HepG2 (cell line): ENCODE results near the gene MBLAC1. TPM values are rescaled to one million over a fixed set of nuclear protein-coding genes. Genes with fewer than 3 reads are reported as not detected.

Source experiments
- CEBPG ChIP-seq: IDR thresholded peaks from 2 replicates; pipeline ENCODE4 v1.6.1; 2016
- CREB1 ChIP-seq, 2 experiments: fragments of 450-650 bp in 1 of 2; IDR thresholded peaks; 2 replicates each; pipeline ENCODE4 v1.6.1; 2016 to 2017; ENCODE audit warnings: control low read depth in 1 of 2, mild to moderate bottlenecking in 1 of 2, missing compliant biosample characterization in 1 of 2, missing genetic modification characterization in 1 of 2
- EP300 ChIP-seq, 3 experiments: sonication (generic) in 1 of 3; formaldehyde crosslinking in 1 of 3; IDR thresholded peaks; 2 replicates each; pipeline versions ENCODE4 v1.5.1 to v1.6.1; 2011 to 2020; ENCODE audit warnings: low read depth in 2 of 3, low read length in 2 of 3, borderline replicate concordance in 1 of 3, improper control_type of control experiment in 1 of 3, mild to moderate bottlenecking in 1 of 3, missing genetic modification reagents in 1 of 3, moderate library complexity in 1 of 3
- FOSL2 ChIP-seq: sonication (generic); formaldehyde crosslinking; IDR thresholded peaks from 2 replicates; pipeline ENCODE4 v1.4.0; 2020; ENCODE audit warnings: missing genetic modification reagents
- GATAD1 ChIP-seq: IDR thresholded peaks from 2 replicates; pipeline ENCODE4 v1.6.1; 2016; ENCODE audit warnings: missing genetic modification reagents, missing compliant biosample characterization
- HOXA3 ChIP-seq: sonication (generic); formaldehyde crosslinking; IDR thresholded peaks from 2 replicates; pipeline ENCODE4 v1.5.0; 2020; ENCODE audit warnings: missing genetic modification reagents
- NFYC ChIP-seq: IDR thresholded peaks from 2 replicates; pipeline ENCODE4 v1.6.1; 2016; ENCODE audit warnings: missing genetic modification reagents, missing compliant biosample characterization
- POGK ChIP-seq: sonication (generic); formaldehyde crosslinking; conservative IDR thresholded peaks from 2 replicates; pipeline ENCODE4 v1.8.0; 2022; ENCODE audit warnings: mild to moderate bottlenecking, moderate library complexity, missing genetic modification reagents
- POLR2A ChIP-seq, 2 experiments: IDR thresholded peaks; 2 replicates each; pipeline ENCODE4 v1.6.1; 2011; ENCODE audit warnings: low read depth in 2 of 2, low read length in 2 of 2, mild to moderate bottlenecking in 1 of 2, moderate library complexity in 1 of 2; ENCODE audit not compliant: insufficient read depth in 1 of 2
- RBAK ChIP-seq: sonication (generic); formaldehyde crosslinking; IDR thresholded peaks from 2 replicates; pipeline ENCODE4 v1.5.1; 2020; ENCODE audit warnings: mild to moderate bottlenecking, missing genetic modification reagents
- SP5 ChIP-seq: IDR thresholded peaks from 2 replicates; pipeline ENCODE4 v1.6.1; 2016; ENCODE audit warnings: low read depth, borderline replicate concordance
- TFAP4 ChIP-seq: sonication (generic); IDR thresholded peaks from 2 replicates; pipeline ENCODE4 v1.6.1; 2016; ENCODE audit warnings: low read depth, borderline replicate concordance
- U2AF2 ChIP-seq: fragments of 200-400 bp; formaldehyde crosslinking; IDR thresholded peaks from 2 replicates; pipeline ENCODE4 v1.6.1; 2017; ENCODE audit warnings: low read depth, mild to moderate bottlenecking, low read length
- ZKSCAN1 ChIP-seq: fragments of 150-350 bp; IDR thresholded peaks from 2 replicates; pipeline ENCODE4 v1.6.1; 2014; ENCODE audit warnings: low read length
- ZNF333 ChIP-seq: sonication (generic); formaldehyde crosslinking; IDR thresholded peaks from 2 replicates; pipeline ENCODE4 v1.4.0; 2020; ENCODE audit warnings: mild to moderate bottlenecking, missing genetic modification reagents, borderline replicate concordance
- ZNF407 ChIP-seq: sonication (generic); formaldehyde crosslinking; IDR thresholded peaks from one replicate; pipeline ENCODE4 v1.5.1; 2020; ENCODE audit warnings: mild to moderate bottlenecking, missing genetic modification reagents; ENCODE audit errors: not compliant biosample characterization
- ZNF740 ChIP-seq: sonication (generic); formaldehyde crosslinking; IDR thresholded peaks from 2 replicates; pipeline ENCODE4 v1.4.0; 2020; ENCODE audit warnings: missing genetic modification reagents
- polyA plus RNA-seq, 8 experiments: library from polyadenylated mRNA; depleted of rRNA in 3 of 8; stranded (reverse) in 7 of 8; unstranded in 1 of 8; fragments of >200 nt; fragmentation: Illumina TruSeq in 4 of 8; extraction: Trizol in 4 of 8; gene quantifications; 2 replicates each; pipeline versions ENCODE4 v1.2.1 to v1.2.3, GENCODE V29; 2011 to 2016; ENCODE audit warnings: low read depth in 4 of 8, missing spikeins in 1 of 8, mixed read lengths in 1 of 8; ENCODE audit not compliant: insufficient read depth in 1 of 8
- total RNA-seq, 5 experiments: library from RNA; depleted of rRNA; stranded (reverse); fragments of >200 nt; fragmentation: Illumina TruSeq; extraction: Trizol; gene quantifications; 2 replicates each; pipeline ENCODE4 v1.2.3, GENCODE V29; 2016; ENCODE audit warnings: low read depth in 1 of 5

Gene MBLAC1
- total and polyA plus RNA-seq, 2 of the 13 experiments (the other 11 are each of a cell fraction or from before 2014, with no cell fraction given), result 0.79 to 2.1 TPM

- TF ChIP-seq FOSL2 (CRISPR knock-in tag) (peak; percentile 76), GATAD1 (CRISPR knock-in tag) (peak; percentile 43; the same call in 1 of the 2 replicates), NFYC (CRISPR knock-in tag) (no peak), CEBPG (peak; percentile 63), ZNF333 (CRISPR knock-in tag) (no peak), ZNF407 (CRISPR knock-in tag) (no peak), POLR2A (IDR thresholded peaks at IDR 0.05; ENCODE audit: insufficient read depth in 1 of 2, low read depth in 2 of 2, low read length in 2 of 2) (peak; percentile 31 to 45; a peak in 2 of 4 replicates), RBAK (CRISPR knock-in tag) (no peak), HOXA3 (CRISPR knock-in tag) (peak; percentile 52), CREB1 (IDR thresholded peaks at IDR 0.05) (0 out of 2 replicates have a peak, but pooled peaks have one; percentile 6), CREB1 (CRISPR knock-in tag; IDR thresholded peaks at IDR 0.05) (no peak), POGK (CRISPR knock-in tag) (0 out of 2 replicates have a peak, but pooled peaks have one; percentile 2), EP300 (IDR thresholded peaks at IDR 0.05; ENCODE audit: low read depth in 2 of 2, low read length in 2 of 2) (peak in 1 of 2 experiments; percentile 28; a peak in 2 of 4 replicates), EP300 (CRISPR knock-in tag; IDR thresholded peaks at IDR 0.05; ENCODE audit: borderline replicate concordance) (peak; percentile 61; the same call in 1 of the 2 replicates), ZKSCAN1 (no peak), U2AF2 (no peak), TFAP4 (peak; percentile 46; the same call in 1 of the 2 replicates), SP5 (CRISPR knock-in tag) (peak; percentile 52; the same call in 1 of the 2 replicates), ZNF740 (CRISPR knock-in tag) (0 out of 2 replicates have a peak, but pooled peaks have one; percentile 34)
Measured at GRCh38 chr7:100157334-100158228, 30.8 kb downstream of the MBLAC1 start (continued).
